Measurements from ENCODE around the gene MFAP2.

DNA sequence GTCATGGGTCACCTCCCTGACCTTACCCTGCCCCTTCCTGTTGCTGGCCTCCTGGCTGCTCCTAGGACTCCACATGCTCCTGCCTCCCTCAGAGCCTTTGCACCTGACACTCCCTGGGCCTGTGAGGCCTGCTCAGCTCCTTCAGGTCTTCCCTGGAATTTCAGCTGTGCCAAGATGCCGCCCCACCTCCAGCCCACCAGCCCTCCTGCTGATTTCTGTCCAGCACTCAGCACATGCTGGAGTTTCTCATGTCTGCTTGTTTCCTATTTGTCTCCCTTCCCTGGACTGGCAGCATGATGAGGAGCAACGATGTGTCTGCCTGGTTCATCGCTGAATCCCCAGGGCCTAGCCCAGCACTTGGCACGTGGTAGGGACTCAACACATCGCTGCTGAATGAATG lies 3.0 kb downstream of the MFAP2 start:
- TF ChIP-seq PPARA (CRISPR knock-in tag; IDR thresholded peaks at IDR 0.05; ENCODE audit: borderline replicate concordance) = no peak
- TF ChIP-seq ARNTL (CRISPR knock-in tag; IDR thresholded peaks at IDR 0.05; ENCODE audit: borderline replicate concordance, low read depth) = no peak
- TF ChIP-seq RARB (CRISPR knock-in tag; IDR thresholded peaks at IDR 0.05) = no peak
- no peak for TF ChIP-seq PATZ1 (CRISPR knock-in tag; IDR thresholded peaks at IDR 0.05; ENCODE audit: borderline replicate concordance)
- no peak for TF ChIP-seq TOX (CRISPR knock-in tag; IDR thresholded peaks at IDR 0.05; ENCODE audit: borderline replicate concordance)
- TF ChIP-seq ZFP30 (CRISPR knock-in tag; IDR thresholded peaks at IDR 0.05) = no peak
- no peak for TF ChIP-seq ISL1 (CRISPR knock-in tag; IDR thresholded peaks at IDR 0.05)
- no peak for TF ChIP-seq ZNF565 (CRISPR knock-in tag; conservative IDR thresholded peaks at IDR 0.05; ENCODE audit: low read depth)
- no peak for TF ChIP-seq ZNF70 (CRISPR knock-in tag; IDR thresholded peaks at IDR 0.05)
